ENCODE measurements around the gene PDGFA.

DNA sequence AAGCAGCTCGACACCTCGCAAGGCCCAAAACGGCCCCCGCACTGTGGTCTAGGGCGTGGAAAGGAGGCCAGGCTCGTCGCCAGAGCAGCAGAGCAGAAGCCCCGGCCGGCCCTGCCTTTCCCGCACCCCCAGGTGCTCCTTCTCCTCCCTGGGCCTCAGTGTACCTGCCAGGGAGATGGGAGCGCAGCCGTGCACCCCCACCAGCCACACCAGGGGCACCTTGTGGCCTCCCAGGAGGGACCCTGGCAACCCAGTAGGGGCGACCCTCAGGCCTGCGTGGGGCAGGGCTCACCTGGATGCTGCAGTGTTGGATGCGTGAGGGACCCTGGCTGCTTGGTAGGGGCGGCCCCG lies 9.5 kb downstream of the PDGFA start:
- TF ChIP-seq, protein P1, sequence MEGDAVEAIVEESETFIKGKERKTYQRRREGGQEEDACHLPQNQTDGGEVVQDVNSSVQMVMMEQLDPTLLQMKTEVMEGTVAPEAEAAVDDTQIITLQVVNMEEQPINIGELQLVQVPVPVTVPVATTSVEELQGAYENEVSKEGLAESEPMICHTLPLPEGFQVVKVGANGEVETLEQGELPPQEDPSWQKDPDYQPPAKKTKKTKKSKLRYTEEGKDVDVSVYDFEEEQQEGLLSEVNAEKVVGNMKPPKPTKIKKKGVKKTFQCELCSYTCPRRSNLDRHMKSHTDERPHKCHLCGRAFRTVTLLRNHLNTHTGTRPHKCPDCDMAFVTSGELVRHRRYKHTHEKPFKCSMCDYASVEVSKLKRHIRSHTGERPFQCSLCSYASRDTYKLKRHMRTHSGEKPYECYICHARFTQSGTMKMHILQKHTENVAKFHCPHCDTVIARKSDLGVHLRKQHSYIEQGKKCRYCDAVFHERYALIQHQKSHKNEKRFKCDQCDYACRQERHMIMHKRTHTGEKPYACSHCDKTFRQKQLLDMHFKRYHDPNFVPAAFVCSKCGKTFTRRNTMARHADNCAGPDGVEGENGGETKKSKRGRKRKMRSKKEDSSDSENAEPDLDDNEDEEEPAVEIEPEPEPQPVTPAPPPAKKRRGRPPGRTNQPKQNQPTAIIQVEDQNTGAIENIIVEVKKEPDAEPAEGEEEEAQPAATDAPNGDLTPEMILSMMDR (IDR thresholded peaks at IDR 0.05; ENCODE audit: low read depth, low read length, poor library complexity, severe bottlenecking) = no peak
- no peak for TF ChIP-seq EZH2phosphoT487 (IDR thresholded peaks at IDR 0.05; ENCODE audit: borderline replicate concordance, low read length)

Measured in DOHH2 (cell line).